ENCODE results near the gene MICU2.
A peak's percentile ranks its signal among the peaks of the same experiment; 100 is the strongest.

The MICU2 gene

DNA sequence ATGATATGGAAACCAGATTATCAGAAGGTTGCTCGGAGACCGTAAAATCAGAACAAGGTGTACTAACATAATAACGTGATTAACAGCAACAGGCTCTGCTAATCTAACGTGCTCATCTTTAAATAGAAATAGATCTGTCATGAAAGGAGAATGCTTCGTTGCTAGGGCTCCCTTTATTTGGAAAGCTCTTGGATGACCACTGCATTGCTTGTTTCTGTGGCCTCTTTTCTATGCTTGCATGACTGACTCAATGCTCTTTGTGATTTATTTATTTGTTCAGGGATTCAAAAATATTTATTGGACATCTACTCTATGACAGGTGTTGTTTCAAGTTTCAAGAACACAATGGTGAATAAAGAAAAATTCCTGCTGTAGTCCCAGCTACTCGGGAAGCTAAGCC is 122.6 kb downstream of the MICU2 start:
- DNase-seq: no peak

DNA sequence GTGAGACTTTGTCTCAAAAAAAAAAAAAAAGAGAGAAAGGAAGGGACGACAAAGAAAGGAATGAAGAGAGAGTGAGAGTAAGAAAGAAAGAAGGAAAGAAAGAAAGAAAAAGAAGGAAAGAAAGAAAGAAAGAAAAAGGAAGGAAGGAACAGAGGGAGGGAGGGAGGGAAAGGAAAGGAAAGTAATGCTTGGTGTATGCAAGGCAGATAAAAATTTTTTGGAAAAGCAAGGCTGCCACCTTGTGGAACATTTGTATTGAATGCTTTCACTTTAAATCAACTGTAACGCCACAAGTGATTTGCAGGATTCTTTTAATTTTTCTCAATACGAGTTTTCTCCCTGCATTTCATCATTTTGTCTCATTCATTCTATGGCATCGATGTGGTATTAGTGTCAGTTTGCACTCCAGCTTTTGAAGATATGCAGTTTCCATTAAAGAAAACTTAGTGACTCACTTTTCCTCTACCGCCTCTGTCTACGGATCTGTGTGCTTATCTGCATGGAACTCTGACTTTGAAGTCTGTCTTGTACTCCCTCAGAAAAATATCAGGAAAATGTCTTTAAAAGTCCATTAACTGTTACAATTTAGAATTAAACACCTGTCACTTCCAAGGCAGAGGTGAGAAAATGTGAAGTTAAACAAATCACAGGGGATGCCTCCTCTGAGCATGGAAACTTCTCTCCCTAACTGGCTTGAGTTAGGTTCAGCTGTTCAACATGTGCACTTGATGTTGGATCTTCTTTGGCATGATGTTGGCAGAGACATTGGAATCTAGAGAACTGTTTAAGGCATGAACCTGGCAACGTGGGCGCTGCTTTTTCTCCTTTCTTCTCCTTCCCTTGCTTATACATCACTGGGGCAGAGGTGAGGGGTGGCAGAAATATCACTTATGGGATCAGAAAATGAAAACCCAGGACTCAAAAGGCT is 124.8 kb downstream of the MICU2 start:
- peak; percentile 77 for DNase-seq

DNA sequence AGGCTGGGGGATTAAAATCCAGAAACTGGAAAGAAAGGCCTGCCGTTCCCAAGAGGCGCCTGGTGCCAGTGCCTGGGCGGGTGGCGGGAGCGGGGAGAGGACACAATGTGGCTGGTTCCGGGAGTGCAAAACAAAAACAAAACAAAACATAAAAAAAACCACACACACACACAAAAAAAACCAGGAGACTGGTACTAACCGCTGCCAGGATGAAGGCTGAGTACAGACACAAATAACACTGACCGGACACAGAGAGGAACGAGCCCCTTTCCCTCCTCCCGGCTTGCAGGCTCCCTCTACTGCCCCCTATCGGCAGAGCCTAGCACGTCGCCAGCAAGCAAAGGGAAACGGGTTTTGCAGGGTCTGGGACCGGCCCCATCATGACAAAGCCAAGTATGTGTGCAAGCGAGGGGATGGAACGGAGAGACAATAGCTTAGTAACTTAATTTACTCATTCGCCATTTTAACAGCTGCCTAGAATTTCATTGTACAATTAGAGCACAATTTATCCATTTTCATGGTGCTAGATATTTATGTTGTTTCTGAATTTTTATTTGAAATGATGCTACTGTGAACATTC is 127.0 kb downstream of the MICU2 start:
- peak; percentile 74 for DNase-seq

DNA sequence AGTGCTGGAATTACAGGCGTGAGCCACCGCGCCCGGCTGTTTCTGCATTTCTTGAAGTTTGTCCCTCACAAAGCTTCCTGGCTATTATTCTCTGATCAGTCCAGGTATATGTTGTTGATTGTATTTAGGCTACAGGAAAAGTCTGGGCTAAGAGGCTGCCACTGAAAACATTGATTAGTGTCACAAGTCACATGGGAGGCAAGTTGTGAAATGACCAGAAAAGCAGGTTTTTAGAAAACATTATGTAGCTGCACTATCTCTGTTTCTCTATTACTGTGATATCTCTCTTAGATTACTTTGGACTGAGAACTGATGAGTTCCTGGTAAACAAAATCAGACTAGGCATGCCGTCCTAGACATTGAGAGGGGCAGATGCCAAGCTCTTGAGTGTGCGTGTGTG is 128.9 kb downstream of the MICU2 start:
- no peak for DNase-seq

DNA sequence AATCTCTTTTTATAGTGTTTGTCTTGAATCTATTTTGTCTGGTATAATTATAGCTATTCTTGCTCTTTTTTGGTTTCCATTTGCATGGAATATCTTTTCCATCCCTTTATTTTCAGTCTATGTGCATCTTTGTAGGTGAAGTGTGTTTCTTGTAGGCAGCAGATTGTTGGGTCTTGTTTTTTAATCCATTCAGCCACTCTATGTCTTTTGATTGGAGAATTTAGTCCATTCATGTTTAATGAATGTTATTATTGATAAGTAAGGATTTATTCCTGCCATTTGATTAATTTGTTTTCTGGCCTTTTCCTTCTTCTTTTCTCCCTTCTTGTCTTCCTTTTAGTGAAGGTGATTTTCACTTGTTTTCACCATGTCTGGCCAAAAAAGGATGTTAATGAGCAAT is 133.2 kb downstream of the MICU2 start:
- no peak for DNase-seq

DNA sequence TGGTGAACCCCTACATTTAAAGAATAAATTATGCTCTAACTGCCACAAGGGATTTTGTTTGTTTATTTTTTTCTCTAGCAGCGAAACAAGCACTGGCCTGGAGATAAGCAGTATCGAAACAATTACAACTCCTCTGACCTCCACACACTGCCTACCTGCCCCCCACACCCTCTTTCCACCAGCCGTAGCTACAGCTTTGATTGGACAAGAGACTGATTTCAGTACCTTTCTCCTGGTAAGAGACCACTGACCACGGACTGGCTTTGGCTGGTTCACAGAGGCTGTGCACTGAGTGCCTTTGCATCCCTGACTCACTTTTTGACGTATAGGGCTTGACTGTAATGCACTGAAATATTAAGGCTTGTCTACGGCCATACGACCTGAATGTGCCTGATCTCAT is 137.4 kb downstream of the MICU2 start:
- DNase-seq: no peak

DNA sequence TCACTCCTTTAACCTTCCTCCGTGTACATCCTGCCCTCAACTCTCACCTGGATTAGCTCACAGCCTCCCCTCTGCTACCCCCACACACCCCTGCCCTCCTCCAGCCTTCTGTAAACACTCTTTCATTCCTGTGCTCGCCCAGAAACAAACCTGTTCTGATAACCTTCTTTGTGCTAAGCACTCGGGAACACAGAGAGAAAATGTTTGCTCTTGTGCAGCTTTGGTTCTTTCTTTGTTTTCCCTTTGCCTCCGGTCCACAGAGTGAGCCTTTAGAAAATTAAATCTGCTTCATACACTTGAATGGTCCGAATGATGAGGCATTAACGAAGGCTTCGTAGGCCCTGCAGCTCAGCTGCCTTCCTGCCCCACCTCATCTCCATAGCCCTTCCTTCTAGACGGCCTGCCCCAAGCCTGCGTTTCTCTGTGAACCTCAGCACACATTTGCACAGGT is 138.2 kb downstream of the MICU2 start:
- DNase-seq: no peak

DNA sequence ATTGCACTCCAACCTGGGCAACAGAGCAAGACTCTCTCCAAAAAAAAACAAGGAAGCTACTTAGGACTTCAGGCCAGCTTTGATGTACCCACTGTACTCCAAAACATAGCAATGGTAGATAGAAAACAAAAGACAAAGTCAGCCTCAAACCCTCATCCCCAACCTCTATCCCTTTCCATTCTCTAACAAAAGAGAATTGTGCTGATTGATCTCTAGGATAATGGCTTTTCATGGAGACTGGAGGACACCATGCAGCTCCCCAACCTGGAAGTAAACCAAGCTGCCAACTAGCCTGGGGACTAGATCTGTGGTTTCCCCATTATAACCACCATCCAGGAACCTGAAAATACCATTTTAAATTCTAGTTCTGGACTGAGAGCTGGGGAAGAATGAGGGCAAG is 140.5 kb downstream of the MICU2 start:
- DNase-seq: no peak

DNA sequence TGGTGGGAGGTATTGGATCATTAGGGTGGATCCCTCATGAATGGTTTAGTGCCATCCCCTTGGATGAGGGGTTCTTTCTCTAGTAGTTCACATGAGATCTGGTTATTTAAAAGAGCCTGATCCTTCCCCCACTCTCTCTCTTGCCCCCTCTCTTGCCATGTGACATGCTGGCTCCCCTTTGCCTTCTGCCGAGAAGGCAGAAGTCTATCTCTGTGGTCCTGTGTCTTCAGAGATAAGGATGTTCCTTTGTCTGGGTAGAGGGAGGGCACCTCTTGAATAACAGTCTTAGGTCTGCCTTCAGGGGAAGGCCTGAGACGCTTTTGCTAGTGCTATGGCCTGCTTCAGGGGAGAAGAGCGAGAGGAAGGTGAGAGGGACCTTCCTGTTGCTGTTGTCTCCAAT is 142.8 kb downstream of the MICU2 start:
- DNase-seq: no peak

DNA sequence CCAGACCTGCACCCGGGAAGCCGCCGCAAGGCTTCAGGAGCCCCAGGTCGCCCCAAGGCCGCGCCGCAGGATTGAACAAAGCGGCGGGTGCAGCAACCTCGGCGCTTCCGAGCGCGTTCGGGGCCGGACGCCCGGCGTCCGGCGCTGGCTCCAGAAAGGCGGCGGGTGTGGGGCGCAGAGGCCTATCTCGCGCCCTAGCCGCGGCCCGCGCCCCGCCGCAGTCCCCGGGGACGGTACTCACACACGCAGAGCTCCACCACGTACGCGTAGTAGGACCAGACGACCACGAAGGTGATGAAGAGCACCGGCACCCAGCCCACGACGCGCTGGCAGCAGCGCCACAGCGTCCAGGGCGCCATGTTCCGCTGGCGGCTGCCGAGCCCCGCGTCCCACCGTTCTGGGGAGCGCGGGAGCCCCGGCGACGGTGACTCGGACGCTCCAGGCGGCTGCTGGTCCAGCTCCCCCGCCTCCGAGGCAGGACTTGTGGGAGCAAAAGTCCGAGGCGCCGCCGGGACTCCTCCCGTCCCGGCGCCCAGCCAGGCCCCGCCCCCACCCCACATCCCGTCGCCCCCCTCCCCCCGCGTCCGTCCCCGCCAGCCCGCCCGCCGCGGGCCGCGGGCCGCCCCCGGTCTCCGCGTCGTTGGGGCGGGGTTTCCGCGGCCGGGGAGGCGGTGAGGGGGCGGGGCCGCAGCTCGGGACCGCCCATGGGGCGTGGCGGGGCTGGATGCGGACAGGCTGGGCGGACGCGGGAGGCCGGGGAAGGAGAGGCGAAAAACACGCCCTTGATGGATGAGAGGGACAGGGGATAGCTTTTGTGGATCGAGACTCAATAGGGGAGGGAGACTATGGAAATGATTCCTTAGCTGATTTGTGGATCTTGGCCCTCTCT is 144.9 kb downstream of the MICU2 start, which contains the start of gene ZDHHC20:
TSS of gene ZDHHC20 (minus strand) at position 491 of the 889 bp plus-strand sequence. CDS start at position 359, 132 bp downstream.
- peak; percentile 83 for DNase-seq

DNA sequence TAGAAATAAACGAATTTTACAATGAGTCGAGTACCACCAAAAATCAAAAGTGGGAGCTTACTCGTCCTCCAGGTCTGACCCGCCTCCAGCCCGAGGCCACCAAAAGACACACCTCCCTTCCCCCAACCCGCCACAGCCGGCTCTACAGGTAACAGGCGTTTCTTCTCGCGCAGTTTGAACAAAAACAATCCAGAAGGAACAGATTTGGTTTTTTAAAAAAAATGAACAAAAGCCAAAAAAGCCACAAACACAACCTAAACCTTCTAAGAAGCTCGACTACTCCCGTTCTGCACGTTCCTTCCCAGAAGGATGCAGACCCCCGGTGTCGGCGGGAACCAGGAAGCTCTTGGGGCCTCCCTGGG is 145.5 kb downstream of the MICU2 start:
- peak; percentile 17 for DNase-seq

DNA sequence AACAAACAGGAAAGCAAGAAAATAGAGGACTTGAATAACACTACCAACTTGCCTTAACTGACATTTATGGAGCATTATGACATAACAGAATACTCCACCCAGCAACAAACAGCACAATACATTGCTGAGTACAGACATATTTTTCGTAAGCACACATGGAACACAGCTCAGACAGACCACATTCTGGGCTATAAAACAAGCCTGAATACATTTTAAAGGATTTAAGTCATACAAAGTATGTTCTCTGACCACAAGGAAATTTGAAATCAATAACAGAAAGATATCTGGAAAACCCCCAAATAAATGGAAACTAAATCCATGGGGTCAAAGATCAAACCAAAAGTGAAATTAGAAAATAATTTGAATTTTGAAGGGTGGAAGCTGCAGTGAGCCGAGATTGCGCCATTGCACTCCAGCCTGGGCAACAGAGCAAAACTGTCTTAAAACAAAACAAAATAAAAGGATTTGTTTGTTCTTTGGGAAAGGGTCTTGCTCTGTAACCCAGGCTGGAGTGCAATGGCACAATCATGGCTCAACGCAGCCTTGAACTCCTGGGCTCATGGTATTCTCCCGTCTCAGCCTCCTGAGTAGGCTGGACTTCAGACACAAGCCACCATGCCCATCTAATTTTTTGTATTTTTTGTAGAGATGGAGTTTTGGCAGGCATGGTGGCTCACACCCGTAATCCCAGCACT is 150.4 kb downstream of the MICU2 start:
- no peak for DNase-seq

DNA sequence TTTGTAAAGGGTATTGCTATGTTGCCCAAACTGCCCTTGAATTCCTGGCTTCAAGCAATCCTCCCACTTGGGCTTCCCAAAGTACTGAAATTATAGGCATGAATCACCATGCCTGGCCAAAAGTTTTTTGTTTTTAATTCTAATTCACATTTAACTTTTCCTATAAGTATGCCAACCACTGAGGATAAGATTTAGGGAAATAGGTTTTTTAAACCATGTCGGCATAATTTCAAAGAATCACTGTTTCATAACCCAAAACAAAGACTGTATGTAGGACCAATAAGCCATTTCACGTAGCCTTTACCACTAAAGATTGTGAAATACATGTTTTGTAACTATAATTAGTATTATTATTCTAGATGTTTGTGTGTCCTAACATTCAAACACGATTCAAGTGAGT is 153.0 kb downstream of the MICU2 start:
- DNase-seq: no peak

DNA sequence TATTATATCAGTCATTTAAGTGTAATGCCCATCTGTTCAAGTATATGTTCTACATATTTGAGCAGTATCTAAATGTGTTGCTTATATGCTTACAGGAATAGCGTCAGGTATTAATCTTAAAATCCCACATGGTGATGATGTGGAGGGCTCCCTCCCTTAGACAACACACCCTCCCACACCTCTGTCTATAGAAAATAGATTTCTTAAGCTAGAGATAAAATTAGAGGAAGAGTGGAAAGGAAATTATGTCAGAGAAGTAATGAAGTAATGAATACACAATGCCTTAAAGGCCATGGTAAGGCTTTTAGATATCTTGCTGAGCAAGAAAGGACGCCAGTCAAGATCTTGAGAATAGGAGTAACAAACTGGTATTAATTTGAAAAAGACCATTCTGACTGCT is 157.3 kb downstream of the MICU2 start:
- DNase-seq: no peak

DNA sequence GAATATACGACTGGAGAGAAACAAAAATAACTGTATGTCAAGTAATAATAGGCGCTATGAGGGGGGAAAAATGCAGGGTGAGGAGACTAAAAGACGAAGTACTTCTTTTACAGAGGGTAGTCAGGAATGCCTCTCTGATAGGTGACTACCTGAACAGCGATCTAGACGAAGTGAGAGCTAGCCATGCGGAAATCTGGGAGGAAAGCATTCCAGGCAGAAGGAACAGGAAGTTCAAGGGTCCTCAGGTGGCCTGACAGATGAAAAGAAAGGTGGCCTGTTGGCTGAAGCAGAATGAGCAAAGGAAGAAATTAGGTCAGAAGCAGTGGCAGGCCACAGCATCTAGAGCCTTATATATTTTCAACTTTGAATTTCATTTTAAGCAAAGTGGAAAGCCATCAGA is 158.2 kb downstream of the MICU2 start:
- DNase-seq: no peak

DNA sequence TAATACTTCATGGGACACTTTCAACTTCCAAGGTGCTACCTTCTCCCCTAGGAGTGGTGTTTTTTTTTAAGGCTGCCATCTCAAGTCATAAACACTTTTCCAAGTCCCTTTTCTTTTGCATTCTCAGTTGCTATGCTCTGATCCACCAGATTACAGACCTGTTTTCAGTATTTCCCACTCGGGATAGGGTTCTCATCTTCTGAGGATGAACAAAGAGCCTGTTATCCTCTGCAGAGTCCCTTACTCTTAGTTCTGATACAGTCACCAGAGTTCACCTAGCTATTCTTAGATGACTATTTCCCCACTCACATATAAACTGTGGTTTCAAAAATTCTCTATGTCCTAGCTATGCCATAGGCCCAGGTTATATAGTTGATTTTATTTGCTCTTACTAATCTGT is 160.8 kb downstream of the MICU2 start:
- no peak for DNase-seq
